H1 (cell line): Measurements from ENCODE around the gene TMEM106C. TPM values are rescaled to one million over a fixed set of nuclear protein-coding genes. Genes with fewer than 3 reads are reported as not detected.

Experiments
- CTCF ChIA-PET: fragments of 300-600 bp; sonication (Branson Sonifier 250); formaldehyde crosslinking; loops from one replicate; lab custom pipeline; 2021; ENCODE audit not compliant: partially characterized antibody; lab: Charles Lee
- POLR2A ChIA-PET: fragments of 300-600 bp; sonication (Branson Sonifier 250); formaldehyde crosslinking; loops from one replicate; lab custom pipeline; 2021; ENCODE audit warnings: inconsistent platforms; ENCODE audit not compliant: partially characterized antibody; lab: Charles Lee
- DNase-seq, 2 experiments: peaks; one replicate each; pipeline versions ENCODE4 v3.0.0 to v3.0.0-alpha.2; 2010 to 2022; ENCODE audit warnings: low spot score in 2 of 2, low read depth in 1 of 2, mixed read lengths in 1 of 2
- FAIRE-seq: peaks from 2 replicates; lab custom pipeline; 2011; peaks lifted over from hg19 to GRCh38; lab: Jason Lieb, UNC
- H2AFZ ChIP-seq: 2 replicates; pipeline ENCODE4 v1.8.1; 2012; ENCODE audit warnings: low read length, inconsistent platforms
- H2AK5ac ChIP-seq: 2 replicates; pipeline ENCODE4 v1.6.1; 2013; ENCODE audit warnings: low read depth, low read length
- H2BK120ac ChIP-seq: replicated peaks from 2 replicates; pipeline ENCODE3; 2013; ENCODE audit warnings: low read depth, low read length, inconsistent platforms
- H2BK12ac ChIP-seq: 2 replicates; pipeline ENCODE4 v1.6.1; 2013; ENCODE audit warnings: low read depth, low read length
- H2BK15ac ChIP-seq: 2 replicates; pipeline ENCODE4 v1.6.1; 2013; ENCODE audit warnings: low read length
- H2BK20ac ChIP-seq: 2 replicates; pipeline ENCODE4 v1.6.1; 2013; ENCODE audit warnings: low read length
- H2BK5ac ChIP-seq: 2 replicates; pipeline ENCODE4 v1.6.1; 2013; ENCODE audit warnings: low read depth, low read length
- H3K14ac ChIP-seq: 2 replicates; pipeline ENCODE4 v1.6.1; 2013; ENCODE audit warnings: inconsistent platforms; ENCODE audit not compliant: insufficient read length
- H3K18ac ChIP-seq: 2 replicates; pipeline ENCODE4 v1.6.1; 2013; ENCODE audit warnings: low read length; ENCODE audit errors: extremely low read depth
- H3K23ac ChIP-seq: 2 replicates; pipeline ENCODE4 v1.6.1; 2013; ENCODE audit warnings: inconsistent platforms; ENCODE audit not compliant: insufficient read length
- H3K23me2 ChIP-seq: 2 replicates; pipeline ENCODE4 v1.6.1; 2013; ENCODE audit warnings: low read depth, low read length
- H3K27ac ChIP-seq: 2 replicates; pipeline ENCODE4 v1.6.1; 2011; ENCODE audit warnings: low read depth, low read length, inconsistent platforms
- H3K27me3 ChIP-seq, 4 experiments: replicated peaks in 1 of 4; 1 replicate in 1 of 4; 2 replicates in 3 of 4; pipeline versions ENCODE4 v1.6.1 to v1.8.1; 2011 to 2013; ENCODE audit warnings: low read length in 3 of 4, mild to moderate bottlenecking in 3 of 4, inconsistent platforms in 2 of 4, mixed read lengths in 2 of 4, moderate library complexity in 1 of 4; ENCODE audit not compliant: control insufficient read depth in 3 of 4, insufficient read depth in 3 of 4; ENCODE audit errors: extremely low read depth in 1 of 4
- H3K36me3 ChIP-seq, 4 experiments: 2 replicates each; pipeline versions ENCODE4 v1.6.1 to v1.8.1; 2011 to 2013; ENCODE audit warnings: mild to moderate bottlenecking in 4 of 4, low read length in 3 of 4, moderate library complexity in 2 of 4, control low read depth in 1 of 4, inconsistent platforms in 1 of 4; ENCODE audit not compliant: insufficient read depth in 4 of 4, control insufficient read depth in 2 of 4
- H3K4ac ChIP-seq: replicated peaks from 2 replicates; pipeline ENCODE3; 2013; ENCODE audit warnings: low read length, low read depth, mixed read lengths, inconsistent platforms; ENCODE audit not compliant: insufficient read length
- H3K4me1 ChIP-seq, 4 experiments: replicated peaks in 1 of 4; 1 replicate in 1 of 4; 2 replicates in 3 of 4; pipeline versions ENCODE4 v1.6.1 to v1.8.1; 2011 to 2013; ENCODE audit warnings: low read length in 3 of 4, inconsistent platforms in 2 of 4, mixed read lengths in 1 of 4; ENCODE audit not compliant: insufficient read depth in 4 of 4, control insufficient read depth in 3 of 4
- H3K4me2 ChIP-seq, 2 experiments: 2 replicates each; pipeline versions ENCODE4 v1.6.1 to v1.8.1; 2011 to 2013; ENCODE audit warnings: low read depth in 2 of 2, low read length in 2 of 2, control low read depth in 1 of 2, inconsistent platforms in 1 of 2, mild to moderate bottlenecking in 1 of 2; ENCODE audit not compliant: insufficient read depth in 1 of 2
- H3K4me3 ChIP-seq, 4 experiments: fragments of 200-600, 300-600 bp in 1 of 4; sonication (generic), shearing (Covaris generic), sonication (Bioruptor Twin) in 1 of 4; 2 replicates each; pipeline versions ENCODE4 v1.5.1 to v1.8.1; 2011 to 2016; ENCODE audit warnings: low read length in 4 of 4, low read depth in 3 of 4, control low read depth in 2 of 4, inconsistent platforms in 2 of 4, mild to moderate bottlenecking in 2 of 4, mixed read lengths in 1 of 4, moderate library complexity in 1 of 4; ENCODE audit not compliant: insufficient read depth in 2 of 4; ENCODE audit errors: extremely low read depth in 1 of 4
- H3K56ac ChIP-seq: replicated peaks from 2 replicates; pipeline ENCODE3; 2013; ENCODE audit warnings: low read depth, mild to moderate bottlenecking, mixed read lengths, low read length, inconsistent platforms; ENCODE audit not compliant: insufficient read length
- H3K79me1 ChIP-seq: 2 replicates; pipeline ENCODE4 v1.6.1; 2013; ENCODE audit warnings: low read depth, low read length, control low read depth
- H3K79me2 ChIP-seq, 2 experiments: 2 replicates each; pipeline versions ENCODE4 v1.6.1 to v1.8.1; 2012 to 2013; ENCODE audit warnings: low read length in 2 of 2, mild to moderate bottlenecking in 2 of 2, inconsistent platforms in 1 of 2; ENCODE audit not compliant: insufficient read depth in 2 of 2, control insufficient read depth in 1 of 2
- H3K9ac ChIP-seq, 4 experiments: replicated peaks in 1 of 4; 1 replicate in 1 of 4; 2 replicates in 3 of 4; pipeline versions ENCODE4 v1.6.1 to v1.8.1; 2011 to 2013; ENCODE audit warnings: low read depth in 3 of 4, low read length in 3 of 4, control low read depth in 2 of 4, mild to moderate bottlenecking in 2 of 4, moderate library complexity in 2 of 4, inconsistent platforms in 1 of 4; ENCODE audit errors: extremely low read depth in 1 of 4
- H3K9me3 ChIP-seq, 2 experiments: 2 replicates each; pipeline versions ENCODE4 v1.6.1 to v1.8.1; 2012 to 2013; ENCODE audit warnings: mild to moderate bottlenecking in 2 of 2, moderate library complexity in 2 of 2, control low read depth in 1 of 2, inconsistent platforms in 1 of 2, low read depth in 1 of 2, low read length in 1 of 2, mixed read lengths in 1 of 2; ENCODE audit not compliant: insufficient read depth in 2 of 2
- H4K20me1 ChIP-seq, 2 experiments: replicated peaks in 1 of 2; 2 replicates each; pipeline versions ENCODE3 to v1.8.1; 2011 to 2013; ENCODE audit warnings: inconsistent platforms in 2 of 2, low read length in 2 of 2, mild to moderate bottlenecking in 1 of 2; ENCODE audit not compliant: insufficient read depth in 2 of 2, control insufficient read depth in 1 of 2
- H4K5ac ChIP-seq: 2 replicates; pipeline ENCODE4 v1.6.1; 2013; ENCODE audit warnings: low read length, low read depth, mixed read lengths, inconsistent platforms; ENCODE audit not compliant: insufficient read length
- H4K8ac ChIP-seq: 2 replicates; pipeline ENCODE4 v1.8.0; 2013; ENCODE audit warnings: mild to moderate bottlenecking, moderate library complexity, low read length, inconsistent platforms; ENCODE audit not compliant: insufficient read depth; ENCODE audit errors: extremely low read depth
- H4K91ac ChIP-seq: replicated peaks from 2 replicates; pipeline ENCODE3; 2013; ENCODE audit warnings: low read length, mixed read lengths, inconsistent platforms; ENCODE audit not compliant: insufficient read length
- BACH1 ChIP-seq: IDR thresholded peaks from 2 replicates; pipeline ENCODE4 v1.6.1; 2012; ENCODE audit warnings: low read length, improper control_type of control experiment
- CHD2 ChIP-seq: IDR thresholded peaks from 2 replicates; pipeline ENCODE4 v1.6.1; 2012; ENCODE audit warnings: low read length, improper control_type of control experiment
- EP300 ChIP-seq, 2 experiments: IDR thresholded peaks; 1 replicate in 1 of 2; 2 replicates in 1 of 2; pipeline ENCODE4 v1.6.1; 2011 to 2012; ENCODE audit warnings: low read depth in 2 of 2, low read length in 2 of 2, mild to moderate bottlenecking in 2 of 2, borderline replicate concordance in 1 of 2, inconsistent platforms in 1 of 2, moderate library complexity in 1 of 2
- FOSL1 ChIP-seq: IDR thresholded peaks from 2 replicates; pipeline ENCODE4 v1.6.1; 2011; ENCODE audit warnings: mild to moderate bottlenecking, low read depth, low read length, moderate library complexity; ENCODE audit not compliant: insufficient read depth
- GABPA ChIP-seq: IDR thresholded peaks from 2 replicates; pipeline ENCODE4 v1.6.1; 2011; ENCODE audit warnings: mild to moderate bottlenecking, low read length, moderate library complexity, borderline replicate concordance; ENCODE audit not compliant: insufficient read depth
- NRF1 ChIP-seq: IDR thresholded peaks from 2 replicates; pipeline ENCODE4 v1.6.1; 2011; ENCODE audit warnings: mild to moderate bottlenecking, low read depth, low read length, improper control_type of control experiment
- RBBP5 ChIP-seq: IDR thresholded peaks from 2 replicates; pipeline ENCODE4 v1.7.1; 2012; ENCODE audit warnings: low read depth, mild to moderate bottlenecking, inconsistent platforms, low read length, moderate library complexity, borderline replicate concordance
- RXRA ChIP-seq: IDR thresholded peaks from 2 replicates; pipeline ENCODE4 v1.6.1; 2011; ENCODE audit warnings: low read depth, mild to moderate bottlenecking, low read length, moderate library complexity; ENCODE audit not compliant: insufficient read depth
- SAP30 ChIP-seq: fragments of 300-600 bp; sonication (generic); IDR thresholded peaks from 2 replicates; pipeline ENCODE4 v1.7.1; 2012; ENCODE audit warnings: low read length, moderate library complexity, mild to moderate bottlenecking, inconsistent platforms; ENCODE audit not compliant: insufficient read depth, insufficient replicate concordance
- SIRT6 ChIP-seq: IDR thresholded peaks from one replicate; pipeline ENCODE4 v1.7.1; 2012; ENCODE audit warnings: low read length, inconsistent platforms
- YY1 ChIP-seq: IDR thresholded peaks from 2 replicates; pipeline ENCODE4 v1.6.1; 2011; ENCODE audit warnings: low read depth, mild to moderate bottlenecking, low read length
- WGBS, 2 experiments: shearing (Covaris generic) in 1 of 2; methylation state at CpG; one replicate each; pipeline versions ENCODE4 v1.1.6 to v1.1.7; 2013 to 2015; ENCODE audit warnings: low lambda C conversion rate in 2 of 2, mixed read lengths in 2 of 2, inconsistent platforms in 1 of 2, low coverage in 1 of 2, missing lambda C conversion rate in 1 of 2; ENCODE audit not compliant: insufficient replicate concordance in 2 of 2, insufficient coverage in 1 of 2, insufficient read length in 1 of 2; ENCODE audit errors: extremely low coverage in 1 of 2, missing lambda C conversion rate in 1 of 2; 5-methylcytosine and 5-hydroxymethylcytosine counted together
- polyA plus RNA-seq, 7 experiments: library from polyadenylated mRNA; depleted of rRNA in 3 of 7; stranded (reverse) in 5 of 7; unstranded in 2 of 7; fragments of >200 nt in 5 of 7; fragments of 200-250 nt in 2 of 7; gene quantifications; 1 replicate in 5 of 7; 2 replicates in 1 of 7; 4 replicates in 1 of 7; pipeline versions ENCODE4 v1.2.1 to v1.2.3, GENCODE V29; 2011 to 2013; ENCODE audit warnings: missing spikeins in 2 of 7, mixed read lengths in 2 of 7
- total RNA-seq: library from RNA; stranded (reverse); fragmentation: NEBNext Ultra II Directional; extraction: Animal tissue kit (Norgen Biotek cat#: 25700); gene quantifications from 2 replicates; pipeline ENCODE4 v1.2.1, GENCODE V29; 2021

Gene TMEM106C
- total and polyA plus RNA-seq, 2 of the 8 experiments (the other 6 are each of a cell fraction or from before 2014, with no cell fraction given): 36.6 to 45.3 TPM

DNA sequence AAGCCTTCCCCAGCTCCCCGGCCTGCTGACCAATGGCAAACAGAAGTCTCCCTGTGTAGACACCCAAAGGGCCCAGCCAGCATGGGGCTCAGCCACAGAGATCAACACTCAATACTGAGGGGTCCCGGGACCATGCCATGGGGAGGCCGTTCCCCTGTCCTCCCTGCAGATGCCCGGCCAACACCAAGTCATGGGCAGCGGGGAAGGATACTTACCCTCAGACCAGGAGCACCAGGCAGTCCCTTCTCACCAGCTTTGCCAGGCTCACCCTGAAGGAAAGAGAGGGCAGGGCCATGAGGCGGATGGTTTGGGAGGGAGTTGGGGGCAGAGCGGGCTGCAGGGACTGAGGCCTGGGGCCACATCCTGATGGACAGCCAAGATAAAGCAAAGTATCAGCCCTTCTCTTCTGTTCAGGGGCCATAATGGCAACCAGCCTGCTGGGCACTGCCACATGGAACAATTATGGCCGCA is 21.0 kb downstream of the TMEM106C start:
- Histone ChIP-seq H4K20me1 (peaks cover 0 to under 1% of the 10 kb centered on the region in 2 experiments), H3K79me2 (no peaks in the 10 kb centered on the region), H2BK5ac (no peak overlapping the region), H3K4me3 (no peak overlapping the region), H3K9me3 (no peaks in the 10 kb centered on the region), H3K23me2 (no peaks in the 10 kb centered on the region), H2BK15ac (no peak overlapping the region), H3K79me1 (no peaks in the 10 kb centered on the region), H3K4me1 (peaks cover 0 to 7% (median 3%) of the 10 kb centered on the region in 4 experiments; a peak in 4 of 7 replicates), H3K36me3 (no peaks in the 10 kb centered on the region), H3K27ac (no peak overlapping the region), H2AK5ac (no peak overlapping the region), H4K91ac (no peak overlapping the region), H2BK120ac (no peak overlapping the region), H3K18ac (no peak overlapping the region), H2AFZ (no peak overlapping the region), H2BK20ac (no peak overlapping the region), H3K4me2 (no peak overlapping the region), H4K5ac (no peak overlapping the region), H2BK12ac (no peak overlapping the region), H3K23ac (no peak overlapping the region), H3K9ac (no peak overlapping the region), H4K8ac (no peak overlapping the region), H3K4ac (no peak overlapping the region), H3K27me3 (no peaks in the 10 kb centered on the region; a peak in 2 of 7 replicates), H3K14ac (no peak overlapping the region), H3K56ac (no peak overlapping the region)
- 94% methylated on average over 8 of the region's 8 CpGs; no CpG with 5 or more reads in 1 of the 2 experiments for WGBS, 2 experiments
- FAIRE-seq: no peak
- POLR2A ChIA-PET: no interaction called here
- CTCF ChIA-PET: interaction anchor here (0.7 to 0.9 kb wide), 2 partner anchors 13 to 48 kb away, joined by 3 read pairs; no protein-coding TSS in a partner anchor
- no peak for DNase-seq
- TF ChIP-seq SIRT6 (no peak), YY1 (no peak), NRF1 (no peak), FOSL1 (no peak), GABPA (no peak), RBBP5 (no peak), BACH1 (no peak), EP300 (IDR thresholded peaks at IDR 0.05; ENCODE audit: borderline replicate concordance in 1 of 2, low read depth in 2 of 2, low read length in 2 of 2) (no peak), SAP30 (no peak), RXRA (no peak), CHD2 (no peak)
